PFSK-1 (cell line): Measurements from ENCODE around the gene HEBP1.

Source experiments
- FOXP2 ChIP-seq: optimal IDR thresholded peaks from 2 replicates; pipeline ENCODE3; 2011; ENCODE audit warnings: borderline replicate concordance, control low read depth, inconsistent platforms; ENCODE audit not compliant: insufficient read depth; ENCODE audit errors: extremely low read length, extremely low read depth
- POLR2AphosphoS5 ChIP-seq: IDR thresholded peaks from 2 replicates; pipeline ENCODE4 v1.6.1; 2012; ENCODE audit warnings: low read depth, mild to moderate bottlenecking, control low read depth, low read length, moderate library complexity
- SIN3A ChIP-seq: IDR thresholded peaks from 2 replicates; pipeline ENCODE4 v1.6.1; 2012; ENCODE audit warnings: mild to moderate bottlenecking, low read length, moderate library complexity, borderline replicate concordance; ENCODE audit not compliant: insufficient read depth
- TAF1 ChIP-seq: IDR thresholded peaks from 2 replicates; pipeline ENCODE4 v1.6.1; 2012; ENCODE audit warnings: low read length, control low read depth, borderline replicate concordance; ENCODE audit not compliant: insufficient read depth
- TF ChIP-seq, protein P1 (sequence below), 2 experiments: IDR thresholded peaks; 2 replicates each; pipeline versions ENCODE4 v1.6.1 to v1.8.0; 2011 to 2012; ENCODE audit warnings: low read depth in 2 of 2, low read length in 2 of 2, control low read depth in 1 of 2, inconsistent platforms in 1 of 2, mild to moderate bottlenecking in 1 of 2, moderate library complexity in 1 of 2; ENCODE audit not compliant: insufficient read depth in 1 of 2

The HEBP1 gene

DNA sequence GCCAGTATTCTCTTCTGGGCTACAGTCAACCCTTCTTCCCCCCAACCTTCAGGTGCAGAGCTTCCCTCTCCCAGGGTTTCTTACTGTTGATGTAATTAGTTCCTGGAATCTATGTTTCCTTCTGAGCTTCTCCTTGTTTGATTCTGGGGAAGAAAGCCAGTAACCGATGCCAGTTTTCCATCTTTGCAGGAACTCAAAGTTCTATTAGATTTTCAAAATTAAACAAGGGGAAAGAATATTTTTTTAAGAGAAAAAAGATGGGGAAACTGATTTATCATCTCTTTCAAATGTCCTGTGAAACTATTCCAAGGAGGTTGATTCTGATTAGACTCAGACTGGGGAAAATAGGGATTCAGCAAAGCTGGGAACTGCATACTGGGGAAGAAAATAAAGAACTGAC is 26.2 kb upstream of the HEBP1 start:
- TF ChIP-seq FOXP2: no peak
- TF ChIP-seq POLR2AphosphoS5: no peak

DNA sequence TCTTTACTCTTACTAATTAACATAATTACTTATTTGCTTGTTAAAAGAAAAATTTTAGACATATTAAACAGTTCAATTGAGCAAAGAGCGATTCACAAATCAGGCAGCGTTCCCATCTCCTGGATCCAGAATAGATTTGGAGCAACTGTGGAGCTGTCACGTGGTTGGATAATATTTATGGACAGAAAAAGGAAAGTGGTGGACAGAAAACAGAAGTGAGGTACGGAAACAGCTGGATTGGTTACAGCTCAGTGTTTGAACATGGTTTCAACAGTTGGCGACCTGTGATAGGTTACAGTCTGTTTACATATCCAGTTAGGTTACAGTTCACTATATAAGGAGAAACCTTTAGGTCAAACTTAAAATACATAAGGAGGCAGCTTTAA is 24.5 kb upstream of the HEBP1 start:
- TF ChIP-seq POLR2AphosphoS5 (no peak), SIN3A (no peak), FOXP2 (no peak), TAF1 (no peak)
- TF ChIP-seq, protein P1, sequence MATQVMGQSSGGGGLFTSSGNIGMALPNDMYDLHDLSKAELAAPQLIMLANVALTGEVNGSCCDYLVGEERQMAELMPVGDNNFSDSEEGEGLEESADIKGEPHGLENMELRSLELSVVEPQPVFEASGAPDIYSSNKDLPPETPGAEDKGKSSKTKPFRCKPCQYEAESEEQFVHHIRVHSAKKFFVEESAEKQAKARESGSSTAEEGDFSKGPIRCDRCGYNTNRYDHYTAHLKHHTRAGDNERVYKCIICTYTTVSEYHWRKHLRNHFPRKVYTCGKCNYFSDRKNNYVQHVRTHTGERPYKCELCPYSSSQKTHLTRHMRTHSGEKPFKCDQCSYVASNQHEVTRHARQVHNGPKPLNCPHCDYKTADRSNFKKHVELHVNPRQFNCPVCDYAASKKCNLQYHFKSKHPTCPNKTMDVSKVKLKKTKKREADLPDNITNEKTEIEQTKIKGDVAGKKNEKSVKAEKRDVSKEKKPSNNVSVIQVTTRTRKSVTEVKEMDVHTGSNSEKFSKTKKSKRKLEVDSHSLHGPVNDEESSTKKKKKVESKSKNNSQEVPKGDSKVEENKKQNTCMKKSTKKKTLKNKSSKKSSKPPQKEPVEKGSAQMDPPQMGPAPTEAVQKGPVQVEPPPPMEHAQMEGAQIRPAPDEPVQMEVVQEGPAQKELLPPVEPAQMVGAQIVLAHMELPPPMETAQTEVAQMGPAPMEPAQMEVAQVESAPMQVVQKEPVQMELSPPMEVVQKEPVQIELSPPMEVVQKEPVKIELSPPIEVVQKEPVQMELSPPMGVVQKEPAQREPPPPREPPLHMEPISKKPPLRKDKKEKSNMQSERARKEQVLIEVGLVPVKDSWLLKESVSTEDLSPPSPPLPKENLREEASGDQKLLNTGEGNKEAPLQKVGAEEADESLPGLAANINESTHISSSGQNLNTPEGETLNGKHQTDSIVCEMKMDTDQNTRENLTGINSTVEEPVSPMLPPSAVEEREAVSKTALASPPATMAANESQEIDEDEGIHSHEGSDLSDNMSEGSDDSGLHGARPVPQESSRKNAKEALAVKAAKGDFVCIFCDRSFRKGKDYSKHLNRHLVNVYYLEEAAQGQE (IDR thresholded peaks at IDR 0.05; ENCODE audit: insufficient read depth in 1 of 2, low read depth in 2 of 2, low read length in 2 of 2): no peak

DNA sequence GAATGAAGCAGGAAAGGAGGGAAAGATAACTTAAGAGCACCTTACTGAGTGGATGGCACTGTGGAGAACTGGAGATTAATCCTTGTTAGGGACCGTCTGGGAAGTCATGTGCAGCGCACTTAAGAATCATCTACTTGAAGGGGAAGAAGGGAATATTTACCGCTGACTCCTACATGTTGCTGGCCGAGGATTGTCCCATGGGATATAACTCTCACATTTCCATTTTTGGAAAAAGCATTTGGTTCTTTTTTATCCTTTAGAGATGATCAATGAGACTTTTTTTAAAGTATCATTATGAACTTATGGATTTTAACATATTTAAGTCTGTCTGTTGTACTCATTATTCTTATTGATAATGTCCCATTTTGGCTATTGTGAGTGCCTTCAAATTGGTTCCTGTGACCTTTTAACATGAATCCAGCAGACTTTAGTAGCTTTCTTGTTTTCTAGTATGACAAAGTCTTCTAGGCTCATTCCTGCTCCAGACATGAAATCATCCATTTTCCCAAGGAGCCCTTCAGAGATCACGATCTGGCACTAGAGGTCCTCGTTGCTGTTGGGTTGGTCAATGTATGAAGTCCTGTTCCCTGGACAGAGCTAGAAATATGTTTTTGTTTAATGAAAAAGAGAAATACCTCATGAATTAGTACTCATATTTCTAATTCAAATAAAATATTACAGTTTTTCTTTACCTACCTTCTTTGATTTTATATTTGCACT is 23.9 kb upstream of the HEBP1 start:
- TF ChIP-seq TAF1: no peak

DNA sequence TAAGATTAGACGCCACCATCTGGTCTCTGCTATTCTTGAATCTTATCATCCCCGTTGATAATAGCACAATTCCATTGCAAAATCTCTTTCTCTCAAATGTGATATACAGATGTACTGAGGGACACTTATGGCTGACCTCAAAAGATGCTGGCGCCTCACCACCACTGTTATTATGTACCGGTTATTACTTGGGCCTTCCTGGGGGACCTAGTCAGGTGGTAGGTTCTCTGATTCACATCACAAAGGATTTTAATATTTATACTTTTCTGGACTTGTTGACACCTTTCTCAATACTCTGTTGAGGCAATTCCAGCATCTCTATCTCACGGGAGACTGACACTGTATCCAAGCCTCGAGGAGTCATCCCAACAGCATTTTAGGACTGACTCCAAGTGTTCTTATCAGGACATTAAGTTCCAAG is 22.8 kb upstream of the HEBP1 start:
- TF ChIP-seq FOXP2: no peak
- no peak for TF ChIP-seq TAF1
- TF ChIP-seq, protein P1 (IDR thresholded peaks at IDR 0.05; ENCODE audit: insufficient read depth in 1 of 2, low read depth in 2 of 2, low read length in 2 of 2): no peak
- TF ChIP-seq SIN3A: no peak

DNA sequence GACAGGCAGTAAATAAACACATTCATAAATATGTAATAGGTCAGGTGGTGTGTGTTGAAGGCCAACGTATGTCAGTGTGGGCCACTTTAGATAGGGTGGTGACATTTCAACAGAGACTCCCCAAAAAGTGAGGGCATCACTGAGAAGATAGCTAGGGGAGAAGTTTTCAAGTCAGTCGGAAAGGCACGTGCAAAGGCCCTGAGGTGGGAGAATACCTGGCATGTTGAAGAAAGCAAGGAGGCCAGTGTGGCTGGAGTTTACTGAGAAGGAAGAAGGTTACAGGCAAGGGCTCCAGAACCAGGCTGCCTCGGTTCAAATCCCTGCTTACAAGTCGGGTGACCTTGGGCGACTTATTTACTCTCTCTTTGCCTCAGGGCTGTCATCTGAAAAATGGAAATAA is 11.0 kb upstream of the HEBP1 start:
- TF ChIP-seq, protein P1 (IDR thresholded peaks at IDR 0.05; ENCODE audit: insufficient read depth in 1 of 2, low read depth in 2 of 2, low read length in 2 of 2): no peak
- TF ChIP-seq FOXP2: no peak
- TF ChIP-seq SIN3A: no peak
- no peak for TF ChIP-seq TAF1
- no peak for TF ChIP-seq POLR2AphosphoS5

DNA sequence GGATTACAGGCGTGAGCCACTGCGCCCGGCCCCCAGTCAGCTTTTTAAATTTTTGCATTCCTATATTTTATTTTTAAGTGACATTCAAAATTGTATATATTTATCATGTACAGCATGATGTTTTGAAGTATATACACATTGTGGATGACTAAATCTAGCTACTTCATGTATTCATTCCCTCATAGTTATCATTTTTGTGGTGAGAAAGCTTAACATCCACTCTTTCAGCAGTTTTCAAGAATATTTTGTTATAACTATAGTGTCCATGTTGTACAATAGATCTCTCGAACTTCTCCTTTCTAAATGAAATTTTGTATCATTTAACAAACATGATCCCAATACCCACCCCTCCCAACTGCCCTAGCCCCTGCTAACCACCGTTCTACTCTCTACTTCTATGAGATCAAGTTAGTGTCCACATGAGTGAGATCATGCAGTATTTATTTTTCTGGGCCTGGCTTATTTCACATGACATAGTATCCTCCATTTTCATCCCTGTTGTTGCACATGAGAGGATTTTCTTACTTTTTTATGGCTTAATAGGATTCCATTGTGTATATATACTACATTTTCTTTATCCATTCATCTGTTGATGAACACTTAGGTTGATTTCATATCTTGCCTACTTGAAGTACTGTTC is 8.8 kb upstream of the HEBP1 start:
- TF ChIP-seq SIN3A: no peak
- TF ChIP-seq, protein P1 (IDR thresholded peaks at IDR 0.05; ENCODE audit: insufficient read depth in 1 of 2, low read depth in 2 of 2, low read length in 2 of 2): no peak
- no peak for TF ChIP-seq FOXP2
- TF ChIP-seq POLR2AphosphoS5: no peak
- TF ChIP-seq TAF1: no peak
